HEK293 (cell line): Measurements from ENCODE around the gene TCEANC2.
A peak's percentile ranks its signal among the peaks of the same experiment; 100 is the strongest.

Experiments
- CTCF ChIA-PET: fragments of 350-600 bp; formaldehyde crosslinking; extraction: SDS; loops from one replicate; lab custom pipeline; 2021; ENCODE audit warnings: antibody characterized with exemption; lab: Yijun Ruan, JAX
- POLR2A ChIA-PET: fragments of 300-600 bp; formaldehyde crosslinking; extraction: SDS; loops from one replicate; lab custom pipeline; 2020; ENCODE audit warnings: antibody characterized with exemption, inconsistent platforms; lab: Yijun Ruan, JAX
- H3K27ac ChIP-seq: fragments of 200-500 bp; sonication (Bioruptor generic); 2 replicates; pipeline ENCODE4 v1.5.1; 2014; ENCODE audit warnings: low read depth, low read length, control low read depth, inconsistent platforms; ENCODE audit errors: extremely low read depth
- H3K36me3 ChIP-seq, 2 experiments: fragments of 200-500 bp in 1 of 2; sonication (Bioruptor generic) in 1 of 2; 1 replicate in 1 of 2; 2 replicates in 1 of 2; pipeline ENCODE4 v1.5.1; 2014 to 2017; ENCODE audit warnings: inconsistent platforms in 2 of 2, low read length in 2 of 2; ENCODE audit not compliant: control insufficient read depth in 2 of 2, insufficient read depth in 1 of 2
- H3K4me1 ChIP-seq: fragments of 200-500 bp; sonication (Bioruptor generic); 2 replicates; pipeline ENCODE4 v1.5.1; 2014; ENCODE audit warnings: mild to moderate bottlenecking, low read length, inconsistent platforms; ENCODE audit not compliant: control insufficient read depth, insufficient read depth
- H3K4me3 ChIP-seq: 2 replicates; pipeline ENCODE4 v1.5.1; 2011; ENCODE audit warnings: low read depth, mild to moderate bottlenecking, control low read depth, low read length, moderate library complexity
- H3K9me3 ChIP-seq: fragments of 200-500 bp; sonication (Bioruptor generic); 2 replicates; pipeline ENCODE4 v1.5.1; 2014; ENCODE audit warnings: low read depth, low read length, inconsistent platforms; ENCODE audit not compliant: control insufficient read depth, insufficient read depth
- MZF1 ChIP-seq: fragments of 450-650 bp; formaldehyde crosslinking; IDR thresholded peaks from 2 replicates; pipeline ENCODE4 v1.5.1; 2017; ENCODE audit warnings: missing biosample characterization, missing genetic modification characterization, borderline replicate concordance
- REPIN1 ChIP-seq: fragments of 450-650 bp; formaldehyde crosslinking; IDR thresholded peaks from 2 replicates; pipeline ENCODE4 v1.5.1; 2017; ENCODE audit warnings: missing biosample characterization, missing genetic modification characterization, low read depth
- SALL2 ChIP-seq: fragments of 450-650 bp; formaldehyde crosslinking; IDR thresholded peaks from 2 replicates; pipeline ENCODE4 v1.5.0; 2017; ENCODE audit warnings: missing biosample characterization, mild to moderate bottlenecking, missing genetic modification characterization, borderline replicate concordance
- ZIC2 ChIP-seq: fragments of 450-650 bp; formaldehyde crosslinking; IDR thresholded peaks from 2 replicates; pipeline ENCODE4 v1.5.1; 2016; ENCODE audit warnings: missing biosample characterization, missing genetic modification characterization
- ZNF155 ChIP-seq: fragments of 450-650 bp; formaldehyde crosslinking; IDR thresholded peaks from 2 replicates; pipeline ENCODE4 v1.5.1; 2016; ENCODE audit warnings: missing biosample characterization, missing genetic modification characterization
- ZNF157 ChIP-seq: fragments of 450-650 bp; formaldehyde crosslinking; IDR thresholded peaks from 2 replicates; pipeline ENCODE4 v1.5.1; 2016; ENCODE audit warnings: missing biosample characterization, missing genetic modification characterization
- ZNF169 ChIP-seq: fragments of 450-650 bp; formaldehyde crosslinking; IDR thresholded peaks from 2 replicates; pipeline ENCODE4 v1.5.1; 2016; ENCODE audit warnings: missing biosample characterization, missing genetic modification characterization
- ZNF184 ChIP-seq: fragments of 450-650 bp; IDR thresholded peaks from 2 replicates; pipeline ENCODE4 v1.5.1; 2018; ENCODE audit warnings: missing biosample characterization, mild to moderate bottlenecking, missing genetic modification characterization
- ZNF214 ChIP-seq: fragments of 450-650 bp; formaldehyde crosslinking; IDR thresholded peaks from 2 replicates; pipeline ENCODE4 v1.5.1; 2017; ENCODE audit warnings: missing biosample characterization, mild to moderate bottlenecking, missing genetic modification characterization, borderline replicate concordance
- ZNF23 ChIP-seq: fragments of 450-650 bp; formaldehyde crosslinking; IDR thresholded peaks from 2 replicates; pipeline ENCODE4 v1.5.1; 2016; ENCODE audit warnings: missing biosample characterization, missing genetic modification characterization, borderline replicate concordance
- ZNF433 ChIP-seq: fragments of 450-650 bp; formaldehyde crosslinking; IDR thresholded peaks from 2 replicates; pipeline ENCODE4 v1.5.1; 2016; ENCODE audit warnings: missing biosample characterization, missing genetic modification characterization, low read depth
- ZNF548 ChIP-seq: fragments of 450-650 bp; formaldehyde crosslinking; IDR thresholded peaks from 2 replicates; pipeline ENCODE4 v1.5.1; 2016; ENCODE audit warnings: missing biosample characterization, missing genetic modification characterization
- ZNF600 ChIP-seq: fragments of 450-650 bp; formaldehyde crosslinking; IDR thresholded peaks from 2 replicates; pipeline ENCODE4 v1.5.1; 2016; ENCODE audit warnings: missing biosample characterization, missing genetic modification characterization
- ZNF610 ChIP-seq: fragments of 450-650 bp; formaldehyde crosslinking; IDR thresholded peaks from 2 replicates; pipeline ENCODE4 v1.5.1; 2016; ENCODE audit warnings: missing biosample characterization, missing genetic modification characterization, borderline replicate concordance
- ZNF677 ChIP-seq: fragments of 450-650 bp; IDR thresholded peaks from 2 replicates; pipeline ENCODE4 v1.5.0; 2018; ENCODE audit warnings: missing biosample characterization, mild to moderate bottlenecking, missing genetic modification characterization, moderate library complexity
- TF ChIP-seq, protein P1 (sequence below): fragments of 450-650 bp; formaldehyde crosslinking; IDR thresholded peaks from 2 replicates; pipeline ENCODE4 v1.5.1; 2016; ENCODE audit warnings: missing biosample characterization, missing genetic modification characterization
- TF ChIP-seq, protein P2 (sequence below): fragments of 450-650 bp; formaldehyde crosslinking; IDR thresholded peaks from 2 replicates; pipeline ENCODE4 v1.5.1; 2016; ENCODE audit warnings: missing biosample characterization, missing genetic modification characterization, borderline replicate concordance
- TF ChIP-seq, protein P3 (sequence below): sonication (generic); formaldehyde crosslinking; IDR thresholded peaks from 2 replicates; pipeline ENCODE4 v1.8.1; 2022; ENCODE audit warnings: mild to moderate bottlenecking, moderate library complexity, missing genetic modification reagents
- TF ChIP-seq, protein P4 (sequence below): fragments of 450-650 bp; formaldehyde crosslinking; IDR thresholded peaks from 2 replicates; pipeline ENCODE4 v1.5.1; 2016; ENCODE audit warnings: missing biosample characterization, missing genetic modification characterization
- TF ChIP-seq, protein P5 (sequence below): fragments of 450-650 bp; formaldehyde crosslinking; IDR thresholded peaks from 2 replicates; pipeline ENCODE4 v1.5.1; 2017; ENCODE audit warnings: missing biosample characterization, mild to moderate bottlenecking, missing genetic modification characterization, moderate library complexity
- TF ChIP-seq, protein P6 (sequence below): fragments of 450-650 bp; formaldehyde crosslinking; IDR thresholded peaks from 2 replicates; pipeline ENCODE4 v1.5.1; 2017; ENCODE audit warnings: missing biosample characterization, missing genetic modification characterization

TCEANC2 gene

DNA sequence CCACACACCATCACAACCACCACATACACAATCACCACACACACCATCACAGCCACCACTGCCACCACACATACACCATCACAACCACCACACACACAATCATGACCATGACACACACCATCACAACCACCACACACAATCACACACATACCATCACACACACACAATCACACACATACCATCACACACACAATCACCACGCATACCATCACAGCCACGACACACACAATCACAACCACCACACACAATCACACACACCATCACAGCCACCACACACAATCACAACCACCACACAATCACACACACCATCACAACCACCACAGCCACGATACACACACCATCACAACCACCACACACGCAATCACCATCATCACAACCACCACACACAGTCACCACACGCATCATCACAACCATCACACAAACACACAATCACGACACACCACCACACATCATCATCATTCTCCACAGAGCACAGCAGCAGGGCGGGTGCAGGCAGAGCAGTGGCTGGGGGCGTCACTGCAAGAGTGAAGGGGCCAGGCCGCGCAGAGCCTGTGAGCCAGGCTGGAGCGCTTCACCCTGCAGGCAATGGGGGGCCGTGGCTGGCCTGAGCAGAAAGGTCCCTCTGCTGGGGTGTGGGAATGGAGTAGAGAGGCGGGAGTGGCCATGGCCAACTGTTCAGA lies 66.8 kb downstream of the TCEANC2 start (continued):
- TF ChIP-seq, protein P1, sequence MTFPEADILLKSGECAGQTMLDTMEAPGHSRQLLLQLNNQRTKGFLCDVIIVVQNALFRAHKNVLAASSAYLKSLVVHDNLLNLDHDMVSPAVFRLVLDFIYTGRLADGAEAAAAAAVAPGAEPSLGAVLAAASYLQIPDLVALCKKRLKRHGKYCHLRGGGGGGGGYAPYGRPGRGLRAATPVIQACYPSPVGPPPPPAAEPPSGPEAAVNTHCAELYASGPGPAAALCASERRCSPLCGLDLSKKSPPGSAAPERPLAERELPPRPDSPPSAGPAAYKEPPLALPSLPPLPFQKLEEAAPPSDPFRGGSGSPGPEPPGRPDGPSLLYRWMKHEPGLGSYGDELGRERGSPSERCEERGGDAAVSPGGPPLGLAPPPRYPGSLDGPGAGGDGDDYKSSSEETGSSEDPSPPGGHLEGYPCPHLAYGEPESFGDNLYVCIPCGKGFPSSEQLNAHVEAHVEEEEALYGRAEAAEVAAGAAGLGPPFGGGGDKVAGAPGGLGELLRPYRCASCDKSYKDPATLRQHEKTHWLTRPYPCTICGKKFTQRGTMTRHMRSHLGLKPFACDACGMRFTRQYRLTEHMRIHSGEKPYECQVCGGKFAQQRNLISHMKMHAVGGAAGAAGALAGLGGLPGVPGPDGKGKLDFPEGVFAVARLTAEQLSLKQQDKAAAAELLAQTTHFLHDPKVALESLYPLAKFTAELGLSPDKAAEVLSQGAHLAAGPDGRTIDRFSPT: no peak
- TF ChIP-seq, all 188 proteins: peak for 23

DNA sequence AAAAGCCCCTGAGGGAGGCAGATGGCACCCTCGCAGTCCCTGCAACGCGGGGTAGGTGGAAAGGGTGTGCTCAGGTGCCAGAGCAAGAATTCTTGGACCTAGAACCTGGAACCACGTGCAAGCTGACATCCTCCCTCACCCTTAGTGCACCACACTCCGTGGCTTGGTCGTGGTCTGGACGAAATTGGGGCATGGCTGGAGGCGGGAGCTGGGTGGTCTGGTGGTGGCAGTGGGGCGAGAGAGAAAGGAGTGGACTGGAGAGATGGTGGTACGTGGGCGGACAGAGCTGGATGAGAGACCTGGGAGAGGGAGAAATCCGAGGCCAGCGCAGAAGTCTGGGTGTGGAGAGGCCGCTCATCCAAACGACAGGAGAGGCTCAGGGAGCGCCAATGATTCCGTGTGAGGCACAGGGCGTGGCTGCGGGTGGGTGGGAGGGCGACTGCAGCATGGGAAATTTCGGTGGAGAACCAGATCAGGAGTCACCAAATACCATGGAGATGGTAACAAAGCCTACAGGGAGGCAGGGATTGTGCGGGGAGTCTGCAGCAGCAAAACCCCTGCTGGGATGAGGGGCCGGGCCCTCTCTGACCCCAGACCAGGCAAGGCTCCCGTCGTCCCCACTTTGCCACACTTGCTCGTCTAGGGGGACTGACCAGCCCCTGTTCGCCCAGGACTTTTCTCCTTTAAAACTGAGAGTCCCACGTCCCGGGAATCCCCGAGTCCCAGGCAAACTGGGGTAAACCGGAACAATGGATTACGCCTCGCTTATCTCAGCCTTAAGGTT lies 67.5 kb downstream of the TCEANC2 start:
- no peaks in the 10 kb centered on the region for H3K36me3 ChIP-seq
- H3K4me3 ChIP-seq: no peak overlapping the region
- TF ChIP-seq ZNF157 (no peak), ZNF548 (tag by site-specific recombination) (no peak), ZNF169 (tag by site-specific recombination) (no peak), ZNF214 (tag by site-specific recombination) (no peak), MZF1 (tag by site-specific recombination) (no peak), ZNF600 (tag by site-specific recombination) (no peak), ZNF184 (tag by site-specific recombination) (no peak)
- TF ChIP-seq, protein P2, sequence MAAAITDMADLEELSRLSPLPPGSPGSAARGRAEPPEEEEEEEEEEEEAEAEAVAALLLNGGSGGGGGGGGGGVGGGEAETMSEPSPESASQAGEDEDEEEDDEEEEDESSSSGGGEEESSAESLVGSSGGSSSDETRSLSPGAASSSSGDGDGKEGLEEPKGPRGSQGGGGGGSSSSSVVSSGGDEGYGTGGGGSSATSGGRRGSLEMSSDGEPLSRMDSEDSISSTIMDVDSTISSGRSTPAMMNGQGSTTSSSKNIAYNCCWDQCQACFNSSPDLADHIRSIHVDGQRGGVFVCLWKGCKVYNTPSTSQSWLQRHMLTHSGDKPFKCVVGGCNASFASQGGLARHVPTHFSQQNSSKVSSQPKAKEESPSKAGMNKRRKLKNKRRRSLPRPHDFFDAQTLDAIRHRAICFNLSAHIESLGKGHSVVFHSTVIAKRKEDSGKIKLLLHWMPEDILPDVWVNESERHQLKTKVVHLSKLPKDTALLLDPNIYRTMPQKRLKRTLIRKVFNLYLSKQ (tag by site-specific recombination): no peak
- TF ChIP-seq, protein P3, sequence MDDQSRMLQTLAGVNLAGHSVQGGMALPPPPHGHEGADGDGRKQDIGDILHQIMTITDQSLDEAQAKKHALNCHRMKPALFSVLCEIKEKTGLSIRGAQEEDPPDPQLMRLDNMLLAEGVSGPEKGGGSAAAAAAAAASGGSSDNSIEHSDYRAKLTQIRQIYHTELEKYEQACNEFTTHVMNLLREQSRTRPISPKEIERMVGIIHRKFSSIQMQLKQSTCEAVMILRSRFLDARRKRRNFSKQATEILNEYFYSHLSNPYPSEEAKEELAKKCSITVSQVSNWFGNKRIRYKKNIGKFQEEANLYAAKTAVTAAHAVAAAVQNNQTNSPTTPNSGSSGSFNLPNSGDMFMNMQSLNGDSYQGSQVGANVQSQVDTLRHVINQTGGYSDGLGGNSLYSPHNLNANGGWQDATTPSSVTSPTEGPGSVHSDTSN (CRISPR knock-in tag): no peak
- TF ChIP-seq, protein P4, sequence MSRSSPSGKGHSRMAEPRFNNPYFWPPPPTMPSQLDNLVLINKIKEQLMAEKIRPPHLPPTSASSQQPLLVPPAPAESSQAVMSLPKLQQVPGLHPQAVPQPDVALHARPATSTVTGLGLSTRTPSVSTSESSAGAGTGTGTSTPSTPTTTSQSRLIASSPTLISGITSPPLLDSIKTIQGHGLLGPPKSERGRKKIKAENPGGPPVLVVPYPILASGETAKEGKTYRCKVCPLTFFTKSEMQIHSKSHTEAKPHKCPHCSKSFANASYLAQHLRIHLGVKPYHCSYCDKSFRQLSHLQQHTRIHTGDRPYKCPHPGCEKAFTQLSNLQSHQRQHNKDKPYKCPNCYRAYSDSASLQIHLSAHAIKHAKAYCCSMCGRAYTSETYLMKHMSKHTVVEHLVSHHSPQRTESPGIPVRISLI (tag by site-specific recombination): no peak
- no peak overlapping the region for H3K27ac ChIP-seq
- ChIA-PET POLR2A (interaction anchor here (1.6 kb wide), 1 partner anchor 79 kb away, joined by 7 read pairs; the partner anchor contains the start of genes CYB5RL and MRPL37), CTCF (interaction anchor here (0.5 to 1.3 kb wide), 16 partner anchors 7 to 893 kb away, joined by 3 to 6 read pairs (median 4); no protein-coding TSS in a partner anchor)
- no peaks in the 10 kb centered on the region for H3K9me3 ChIP-seq
- no peaks in the 10 kb centered on the region for H3K4me1 ChIP-seq

DNA sequence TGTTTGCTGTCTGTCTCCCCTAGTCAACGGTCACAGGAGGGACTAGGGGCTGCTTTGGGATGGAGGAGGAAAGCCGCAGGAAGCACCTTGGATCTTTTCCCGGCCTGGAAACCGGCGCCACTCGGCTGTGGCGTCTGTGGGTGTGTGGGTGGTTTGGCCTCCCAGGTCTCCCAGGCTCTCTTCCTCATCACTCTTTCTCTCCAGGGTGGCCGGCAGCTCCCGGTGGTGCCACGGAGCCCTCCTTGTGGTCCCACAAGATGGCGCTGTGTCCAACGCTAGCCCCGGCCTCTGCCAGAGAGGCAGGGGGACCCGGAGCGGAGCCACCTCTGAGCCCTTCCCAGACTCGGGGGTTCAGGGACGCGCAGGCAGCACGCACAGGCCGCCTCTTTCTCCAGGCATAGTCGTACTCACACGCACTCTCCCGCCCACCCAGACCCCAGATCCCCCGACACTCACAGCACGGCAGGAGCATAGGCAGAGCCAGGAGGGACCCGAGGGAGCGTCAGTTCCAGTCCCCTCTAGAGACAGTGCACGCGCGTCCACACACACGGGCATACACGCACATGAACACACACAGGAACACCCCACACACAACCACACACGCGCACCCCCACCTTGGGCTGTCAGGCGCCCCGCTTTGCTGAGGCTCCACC lies 68.2 kb downstream of the TCEANC2 start:
- ChIA-PET CTCF (interaction anchor here (0.5 to 1.5 kb wide), 22 partner anchors 8 to 893 kb away, joined by 3 to 9 read pairs (median 3); no protein-coding TSS in a partner anchor), POLR2A (interaction anchor here (1.0 to 1.6 kb wide), 2 partner anchors 78 to 285 kb away, joined by 3 to 7 read pairs; partner anchors contain the start of genes CYB5RL, MRPL37 and SSBP3)
- Histone ChIP-seq H3K4me3 (no peak overlapping the region; the same call in 1 of the 2 replicates), H3K4me1 (no peaks in the 10 kb centered on the region), H3K27ac (no peak overlapping the region), H3K9me3 (no peaks in the 10 kb centered on the region), H3K36me3 (no peaks in the 10 kb centered on the region)
- TF ChIP-seq ZNF23 (tag by site-specific recombination) (no peak), ZNF433 (tag by site-specific recombination) (no peak), ZNF677 (tag by site-specific recombination) (no peak), ZNF155 (no peak), ZNF610 (tag by site-specific recombination) (no peak), REPIN1 (tag by site-specific recombination) (no peak), ZIC2 (peak; percentile 66), SALL2 (tag by site-specific recombination) (no peak)
- TF ChIP-seq, protein P5, sequence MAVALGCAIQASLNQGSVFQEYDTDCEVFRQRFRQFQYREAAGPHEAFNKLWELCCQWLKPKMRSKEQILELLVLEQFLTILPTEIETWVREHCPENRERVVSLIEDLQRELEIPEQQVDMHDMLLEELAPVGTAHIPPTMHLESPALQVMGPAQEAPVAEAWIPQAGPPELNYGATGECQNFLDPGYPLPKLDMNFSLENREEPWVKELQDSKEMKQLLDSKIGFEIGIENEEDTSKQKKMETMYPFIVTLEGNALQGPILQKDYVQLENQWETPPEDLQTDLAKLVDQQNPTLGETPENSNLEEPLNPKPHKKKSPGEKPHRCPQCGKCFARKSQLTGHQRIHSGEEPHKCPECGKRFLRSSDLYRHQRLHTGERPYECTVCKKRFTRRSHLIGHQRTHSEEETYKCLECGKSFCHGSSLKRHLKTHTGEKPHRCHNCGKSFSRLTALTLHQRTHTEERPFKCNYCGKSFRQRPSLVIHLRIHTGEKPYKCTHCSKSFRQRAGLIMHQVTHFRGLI (tag by site-specific recombination): no peak
- TF ChIP-seq, protein P6, sequence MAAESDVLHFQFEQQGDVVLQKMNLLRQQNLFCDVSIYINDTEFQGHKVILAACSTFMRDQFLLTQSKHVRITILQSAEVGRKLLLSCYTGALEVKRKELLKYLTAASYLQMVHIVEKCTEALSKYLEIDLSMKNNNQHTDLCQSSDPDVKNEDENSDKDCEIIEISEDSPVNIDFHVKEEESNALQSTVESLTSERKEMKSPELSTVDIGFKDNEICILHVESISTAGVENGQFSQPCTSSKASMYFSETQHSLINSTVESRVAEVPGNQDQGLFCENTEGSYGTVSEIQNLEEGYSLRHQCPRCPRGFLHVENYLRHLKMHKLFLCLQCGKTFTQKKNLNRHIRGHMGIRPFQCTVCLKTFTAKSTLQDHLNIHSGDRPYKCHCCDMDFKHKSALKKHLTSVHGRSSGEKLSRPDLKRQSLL: no peak
